Stimulated activated CD4-positive, alpha-beta T cell treated with anti-CD3 and anti-CD28 coated beads, Interleukin-1b, Interleukin-23, amount 100 ng/mL, for 1 hour (primary cell): ENCODE results near the gene RGS3.

Experiments
- DNase-seq, 2 donors: peaks; one replicate each; pipeline ENCODE4 v3.0.0-alpha.2; 2020; ENCODE audit warnings: low read depth in 2 of 2

Gene RGS3

GRCh38 chr9:113529336-113530009 lies 65.9 kb downstream of the RGS3 start:
- DNase-seq = no peak

- no peak for DNase-seq
Observed at GRCh38 chr9:113530022-113530635, 66.6 kb downstream of the RGS3 start.

GRCh38 chr9:113530942-113531341 lies 67.4 kb downstream of the RGS3 start:
- DNase-seq = no peak

- no peak for DNase-seq
Observed at GRCh38 chr9:113531919-113532808, 68.6 kb downstream of the RGS3 start.

- no peak for DNase-seq
Observed at GRCh38 chr9:113532809-113533190, 69.3 kb downstream of the RGS3 start.

- no peak for DNase-seq
Observed at GRCh38 chr9:113533335-113534225, 70.1 kb downstream of the RGS3 start.

- no peak for DNase-seq
Observed at GRCh38 chr9:113535756-113536155, 72.2 kb downstream of the RGS3 start.

GRCh38 chr9:113536166-113536482 lies 72.6 kb downstream of the RGS3 start:
- no peak for DNase-seq

- no peak for DNase-seq
Observed at GRCh38 chr9:113536483-113537228, 73.1 kb downstream of the RGS3 start.

GRCh38 chr9:113537229-113537810 lies 73.8 kb downstream of the RGS3 start:
- no peak for DNase-seq

GRCh38 chr9:113538131-113538530 lies 74.6 kb downstream of the RGS3 start:
- no peak for DNase-seq

- DNase-seq = no peak
Observed at GRCh38 chr9:113538701-113539430, 75.3 kb downstream of the RGS3 start.

GRCh38 chr9:113540466-113540865 lies 76.9 kb downstream of the RGS3 start:
- no peak for DNase-seq

- no peak for DNase-seq
Observed at GRCh38 chr9:113541019-113541900, 77.7 kb downstream of the RGS3 start.

- no peak for DNase-seq
Observed at GRCh38 chr9:113542006-113542405, 78.5 kb downstream of the RGS3 start.

GRCh38 chr9:113542741-113543140 lies 79.2 kb downstream of the RGS3 start:
- DNase-seq = no peak

GRCh38 chr9:113543296-113543981 lies 79.9 kb downstream of the RGS3 start:
- DNase-seq = no peak

GRCh38 chr9:113543982-113544303 lies 80.4 kb downstream of the RGS3 start:
- no peak for DNase-seq

- no peak for DNase-seq
Observed at GRCh38 chr9:113545068-113545467, 81.5 kb downstream of the RGS3 start.
